Endodermal cell (in vitro differentiated cells): ENCODE results near the gene DZANK1. TPM values are rescaled to one million over a fixed set of nuclear protein-coding genes. Genes with fewer than 3 reads are reported as not detected.
"Not testable (repeated sequence)": the region's sequence is repeated elsewhere in the genome, so short reads cannot be mapped to it uniquely, and the experiment has no call there.

Source experiments
- DNase-seq: peaks from one replicate; pipeline ENCODE4 v3.0.0-alpha.2; 2017
- H3K27ac ChIP-seq: 2 replicates; pipeline ENCODE4 v1.5.1; 2013; ENCODE audit warnings: mild to moderate bottlenecking, low read depth, low read length, moderate library complexity
- H3K27me3 ChIP-seq: 2 replicates; pipeline ENCODE4 v1.6.1; 2013; ENCODE audit warnings: mild to moderate bottlenecking, low read length, moderate library complexity; ENCODE audit not compliant: insufficient read depth, control insufficient read depth, poor library complexity, severe bottlenecking
- H3K36me3 ChIP-seq: 2 replicates; pipeline ENCODE4 v1.7.0; 2013; ENCODE audit warnings: mild to moderate bottlenecking, low read length, moderate library complexity; ENCODE audit not compliant: control insufficient read depth, insufficient read depth
- H3K4me1 ChIP-seq: one replicate; pipeline ENCODE4 v1.7.0; 2013; ENCODE audit warnings: low read length; ENCODE audit not compliant: control insufficient read depth, insufficient read depth
- H3K4me3 ChIP-seq: 2 replicates; pipeline ENCODE4 v1.5.1; 2013; ENCODE audit warnings: mild to moderate bottlenecking, low read length, moderate library complexity
- H3K9ac ChIP-seq: 2 replicates; pipeline ENCODE4 v1.6.1; 2013; ENCODE audit warnings: mild to moderate bottlenecking, low read length, moderate library complexity; ENCODE audit not compliant: poor library complexity, severe bottlenecking; ENCODE audit errors: extremely low read depth
- H3K9me3 ChIP-seq: 2 replicates; pipeline ENCODE4 v1.6.1; 2013; ENCODE audit warnings: mild to moderate bottlenecking, low read length, moderate library complexity; ENCODE audit not compliant: control insufficient read depth
- H3K27ac Mint-ChIP-seq: 2 replicates; pipeline ENCODE4 v1.8.0; 2020; ENCODE audit warnings: mixed read lengths
- H3K27me3 Mint-ChIP-seq: 2 replicates; pipeline ENCODE4 v1.8.0; 2021; ENCODE audit warnings: mild to moderate bottlenecking, mixed read lengths; ENCODE audit not compliant: insufficient read depth
- H3K36me3 Mint-ChIP-seq: 2 replicates; pipeline ENCODE4 v1.8.0; 2020; ENCODE audit warnings: low read depth, mixed read lengths
- H3K4me1 Mint-ChIP-seq: 2 replicates; pipeline ENCODE4 v1.8.0; 2020; ENCODE audit warnings: mixed read lengths
- H3K4me3 Mint-ChIP-seq: 2 replicates; pipeline ENCODE4 v1.8.0; 2020; ENCODE audit warnings: mild to moderate bottlenecking, moderate library complexity, mixed read lengths
- H3K9me3 Mint-ChIP-seq: 2 replicates; pipeline ENCODE4 v1.8.0; 2020; ENCODE audit warnings: mild to moderate bottlenecking, mixed read lengths
- CTCF ChIP-seq: fragments of 200-600 bp; sonication (generic); conservative IDR thresholded peaks from 2 replicates; pipeline ENCODE4 v1.5.0; 2021; ENCODE audit warnings: antibody characterized with exemption, mild to moderate bottlenecking
- WGBS, 2 experiments: methylation state at CpG; one replicate each; pipeline versions ENCODE4 v1.1.5 to v1.1.7; 2013; ENCODE audit warnings: missing lambda C conversion rate in 2 of 2, mixed read lengths in 1 of 2; ENCODE audit not compliant: insufficient coverage in 1 of 2, insufficient read length in 1 of 2; 5-methylcytosine and 5-hydroxymethylcytosine counted together
- total RNA-seq, 2 donors: library from RNA; stranded (reverse); fragmentation: NEBNext Ultra II Directional in 1 of 2; extraction: Animal tissue kit (Norgen Biotek cat#: 25700) in 1 of 2; gene quantifications; 2 replicates in 1 of 2; 3 replicates in 1 of 2; pipeline ENCODE4 v1.2.1, GENCODE V29; 2021

The DZANK1 gene
- total RNA-seq, 2 donors from 2014 or later: 14.8 to 18.8 TPM

- H3K9ac ChIP-seq: no peak overlapping the region
- peaks cover 12% of the 10 kb centered on the region for H3K9me3 Mint-ChIP-seq
- H3K27me3 ChIP-seq: no peaks in the 10 kb centered on the region
- H3K4me1 Mint-ChIP-seq: peaks cover 7% of the 10 kb centered on the region
- H3K9me3 ChIP-seq: peaks cover 6% of the 10 kb centered on the region
- H3K27me3 Mint-ChIP-seq: no peaks in the 10 kb centered on the region
- no peaks in the 10 kb centered on the region for H3K36me3 ChIP-seq
- no peak overlapping the region for H3K4me3 Mint-ChIP-seq
- no peaks in the 10 kb centered on the region for H3K4me1 ChIP-seq
- DNase-seq: no peak
- H3K27ac ChIP-seq: no peak overlapping the region
- no peak overlapping the region for H3K4me3 ChIP-seq
- no peak for TF ChIP-seq CTCF
- 90 to 100% methylated on average over 2 of the region's 2 CpGs for WGBS, 2 experiments
- H3K36me3 Mint-ChIP-seq: peaks cover 43% of the 10 kb centered on the region
- H3K27ac Mint-ChIP-seq: no peak overlapping the region
Measured at GRCh38 chr20:18400460-18400859, 66.4 kb downstream of the DZANK1 start.

GRCh38 chr20:18398713-18399112 is 68.1 kb downstream of the DZANK1 start:
- Mint-ChIP-seq H3K4me1 (peaks cover 24% of the 10 kb centered on the region), H3K36me3 (peaks cover 38% of the 10 kb centered on the region), H3K9me3 (peaks cover 12% of the 10 kb centered on the region)
- H3K36me3 ChIP-seq, H3K27me3 Mint-ChIP-seq, H3K4me3 Mint-ChIP-seq, H3K27ac ChIP-seq, H3K4me3 ChIP-seq, H3K9me3 ChIP-seq, H3K9ac ChIP-seq, H3K4me1 ChIP-seq, DNase-seq, H3K27ac Mint-ChIP-seq, H3K27me3 ChIP-seq: not testable (repeated sequence)
- WGBS, 2 experiments: 95 to 100% methylated on average over 4 to 8 of the region's 8 CpGs

GRCh38 chr20:18397030-18397429 is 69.8 kb downstream of the DZANK1 start:
- DNase-seq: no peak
- Histone ChIP-seq H3K4me1 (peaks cover 12% of the 10 kb centered on the region), H3K36me3 (no peaks in the 10 kb centered on the region), H3K9me3 (peaks cover 6% of the 10 kb centered on the region), H3K9ac (no peak overlapping the region), H3K27me3 (no peaks in the 10 kb centered on the region), H3K4me3 (no peak overlapping the region), H3K27ac (no peak overlapping the region)
- no peak for TF ChIP-seq CTCF
- WGBS, 2 experiments: 80 to 93% methylated on average over 1 to 4 of the region's 4 CpGs
- Mint-ChIP-seq H3K4me1 (peaks cover 40% of the 10 kb centered on the region), H3K27ac (no peak overlapping the region), H3K9me3 (peaks cover 10% of the 10 kb centered on the region), H3K4me3 (no peak overlapping the region), H3K36me3 (peaks cover 24% of the 10 kb centered on the region), H3K27me3 (no peaks in the 10 kb centered on the region)

GRCh38 chr20:18395544-18395943 is 71.3 kb downstream of the DZANK1 start:
- Mint-ChIP-seq H3K36me3 (peaks cover 13% of the 10 kb centered on the region), H3K9me3 (no peaks in the 10 kb centered on the region), H3K4me3 (no peak overlapping the region), H3K27ac (no peak overlapping the region), H3K27me3 (no peaks in the 10 kb centered on the region), H3K4me1 (peaks cover 46% of the 10 kb centered on the region)
- no peak overlapping the region for H3K4me3 ChIP-seq
- WGBS, 2 experiments: 76 to 100% methylated on average over 1 of the region's 1 CpG
- no peak for DNase-seq
- H3K27ac ChIP-seq: no peak overlapping the region
- H3K36me3 ChIP-seq: no peaks in the 10 kb centered on the region
- TF ChIP-seq CTCF: no peak
- no peaks in the 10 kb centered on the region for H3K9me3 ChIP-seq
- H3K4me1 ChIP-seq: peaks cover 16% of the 10 kb centered on the region
- H3K27me3 ChIP-seq: no peaks in the 10 kb centered on the region
- H3K9ac ChIP-seq: no peak overlapping the region
